Measurements from ENCODE around the gene LONP2. TPM values are rescaled to one million over a fixed set of nuclear protein-coding genes. Genes with fewer than 3 reads are reported as not detected.

Gene LONP2
- total and polyA plus RNA-seq, 2 of the 13 experiments (the other 11 are each of a cell fraction or from before 2014, with no cell fraction given) = 39.2 to 63.3 TPM

DNA sequence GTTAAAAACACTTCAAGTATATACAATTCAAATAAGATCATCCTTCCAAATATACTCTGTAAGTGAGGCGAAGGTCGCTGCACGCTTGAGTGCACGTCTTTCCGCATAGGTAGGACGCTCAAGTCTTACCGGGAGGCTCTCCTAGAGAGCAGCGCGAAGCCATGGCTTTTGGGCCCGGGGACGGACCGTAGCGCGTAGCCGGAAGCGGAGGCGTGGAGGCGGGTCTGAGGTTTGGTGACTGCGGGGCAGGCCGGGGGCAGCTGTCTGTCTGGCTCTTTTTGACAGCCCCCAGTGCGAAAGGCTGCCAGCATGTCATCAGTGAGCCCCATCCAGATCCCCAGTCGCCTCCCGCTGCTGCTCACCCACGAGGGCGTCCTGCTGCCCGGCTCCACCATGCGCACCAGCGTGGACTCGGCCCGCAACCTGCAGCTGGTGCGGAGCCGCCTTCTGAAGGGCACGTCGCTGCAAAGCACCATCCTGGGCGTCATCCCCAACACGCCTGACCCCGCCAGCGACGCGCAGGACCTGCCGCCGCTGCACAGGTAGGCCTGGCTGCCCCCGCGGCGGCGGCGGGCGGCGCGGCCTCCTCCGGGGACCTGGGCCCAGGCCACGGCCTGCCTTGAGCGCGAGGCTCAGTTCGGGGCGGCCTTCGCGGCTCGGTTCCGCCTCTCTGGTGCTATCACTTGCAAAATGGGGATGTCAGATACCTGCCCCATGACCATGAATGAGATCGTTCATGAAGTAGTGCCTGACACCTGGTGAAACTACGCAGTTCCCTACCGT is at the start of gene LONP2 (continued):
- TF ChIP-seq FIP1L1 (IDR thresholded peaks at IDR 0.05; ENCODE audit: borderline replicate concordance, insufficient read depth, low read depth, low read length) = no peak
- no peak for TF ChIP-seq ZNF382 (CRISPR knock-in tag; IDR thresholded peaks at IDR 0.05; ENCODE audit: borderline replicate concordance)
- TF ChIP-seq ZNF720 (CRISPR knock-in tag; IDR thresholded peaks at IDR 0.05) = no peak
- 0 out of 2 replicates have a peak, but pooled peaks have one; percentile 72 for TF ChIP-seq NCOA1 (CRISPR knock-in tag; IDR thresholded peaks at IDR 0.05)
- TF ChIP-seq AHDC1 (CRISPR knock-in tag; IDR thresholded peaks at IDR 0.05; ENCODE audit: borderline replicate concordance) = peak; percentile 81
- TF ChIP-seq ZBTB38 (CRISPR knock-in tag; IDR thresholded peaks at IDR 0.05) = peak; percentile 93
- no peak for TF ChIP-seq RFXANK (CRISPR knock-in tag; IDR thresholded peaks at IDR 0.05)
- peak; percentile 49; the same call in 1 of the 2 replicates for TF ChIP-seq ZNF501 (CRISPR knock-in tag; IDR thresholded peaks at IDR 0.05)
- TF ChIP-seq ARNT2 (CRISPR knock-in tag; IDR thresholded peaks at IDR 0.05; ENCODE audit: low read depth) = peak; percentile 96
- peak; percentile 87; the same call in 1 of the 2 replicates for TF ChIP-seq IRF9 (CRISPR knock-in tag; IDR thresholded peaks at IDR 0.05; ENCODE audit: borderline replicate concordance)
- TF ChIP-seq CENPX (CRISPR knock-in tag; IDR thresholded peaks at IDR 0.05) = no peak
- peak; percentile 99 for TF ChIP-seq CAMTA2 (CRISPR knock-in tag; IDR thresholded peaks at IDR 0.05; ENCODE audit: borderline replicate concordance)
- TF ChIP-seq ZNF777 (CRISPR knock-in tag; IDR thresholded peaks at IDR 0.05) = no peak; the same call in 1 of the 2 replicates
- no peak; the same call in 1 of the 2 replicates for TF ChIP-seq SIX1 (CRISPR knock-in tag; IDR thresholded peaks at IDR 0.05; ENCODE audit: borderline replicate concordance)
- TF ChIP-seq ZNF672 (CRISPR knock-in tag; IDR thresholded peaks at IDR 0.05) = 0 out of 2 replicates have a peak, but pooled peaks have one; percentile 81
- TF ChIP-seq ZNF235 (CRISPR knock-in tag; IDR thresholded peaks at IDR 0.05; ENCODE audit: borderline replicate concordance) = peak; percentile 96
- TF ChIP-seq TAF1 (CRISPR knock-in tag; IDR thresholded peaks at IDR 0.05) = peak; percentile 88
- peak; percentile 99 for TF ChIP-seq SPEN (CRISPR knock-in tag; IDR thresholded peaks at IDR 0.05; ENCODE audit: low read depth)
- TF ChIP-seq ZFP36L2 (CRISPR knock-in tag; IDR thresholded peaks at IDR 0.05) = peak; percentile 94; the same call in 1 of the 2 replicates
- TF ChIP-seq, protein P1, sequence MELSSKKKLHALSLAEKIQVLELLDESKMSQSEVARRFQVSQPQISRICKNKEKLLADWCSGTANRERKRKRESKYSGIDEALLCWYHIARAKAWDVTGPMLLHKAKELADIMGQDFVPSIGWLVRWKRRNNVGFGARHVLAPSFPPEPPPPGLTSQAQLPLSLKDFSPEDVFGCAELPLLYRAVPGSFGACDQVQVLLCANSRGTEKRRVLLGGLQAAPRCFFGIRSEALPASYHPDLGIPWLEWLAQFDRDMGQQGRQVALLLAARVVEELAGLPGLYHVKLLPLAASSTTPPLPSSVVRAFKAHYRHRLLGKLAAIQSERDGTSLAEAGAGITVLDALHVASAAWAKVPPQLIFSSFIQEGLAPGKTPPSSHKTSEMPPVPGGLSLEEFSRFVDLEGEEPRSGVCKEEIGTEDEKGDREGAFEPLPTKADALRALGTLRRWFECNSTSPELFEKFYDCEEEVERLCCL (CRISPR knock-in tag; IDR thresholded peaks at IDR 0.05; ENCODE audit: borderline replicate concordance) = no peak; the same call in 1 of the 2 replicates
- 0 out of 2 replicates have a peak, but pooled peaks have one; percentile 57 for TF ChIP-seq ZNF264 (CRISPR knock-in tag; IDR thresholded peaks at IDR 0.05)
